Upper lobe of right lung (tissue), 1 donor: ENCODE measurements around the gene POU3F3. TPM values are rescaled to one million over a fixed set of nuclear protein-coding genes. Genes with fewer than 3 reads are reported as not detected.

Source experiments
- ATAC-seq: fragments of 200-7000 bp; cut with Tn5 transposase; one replicate; pipeline ENCODE4 v1.9.1; 2020; ENCODE audit warnings: mild to moderate bottlenecking, moderate library complexity
- DNase-seq: peaks from one replicate; pipeline ENCODE4 v3.0.0-alpha.2; 2020
- H3K27ac ChIP-seq: fragments of 200-600 bp; one replicate; pipeline ENCODE4 v1.8.0; 2022
- H3K27me3 ChIP-seq: fragments of 200-600 bp; one replicate; pipeline ENCODE4 v1.8.0; 2022; ENCODE audit warnings: mild to moderate bottlenecking
- H3K36me3 ChIP-seq: fragments of 200-600 bp; one replicate; pipeline ENCODE4 v1.8.0; 2022
- H3K4me1 ChIP-seq: fragments of 200-600 bp; one replicate; pipeline ENCODE4 v1.8.0; 2022
- H3K4me3 ChIP-seq: fragments of 200-600 bp; one replicate; pipeline ENCODE4 v1.8.0; 2022; ENCODE audit warnings: mild to moderate bottlenecking
- H3K9me3 ChIP-seq: fragments of 200-600 bp; one replicate; pipeline ENCODE4 v1.8.0; 2022
- CTCF ChIP-seq: fragments of 200-600 bp; IDR thresholded peaks from one replicate; pipeline ENCODE4 v1.8.0; 2022; ENCODE audit warnings: antibody characterized with exemption
- intact Hi-C: fragments of 100-400 bp; cut with DNase I; formaldehyde crosslinking; loops from one replicate; pipeline ENCODE4 v1.11.0; 2022
- total RNA-seq: library from RNA; stranded (reverse); fragmentation: NEBNext Ultra II Directional; extraction: Animal tissue kit (Norgen Biotek cat#: 25700); gene quantifications from one replicate; pipeline ENCODE4 v1.2.1, GENCODE V29; 2021
- donor health status: DM: no; HTN: yes; CAD: no; lungs with severe emphysema.

POU3F3 gene
- total RNA-seq, 1 donor from 2014 or later, result not detected

- ATAC-seq (no peak), DNase-seq (no peak)
Measured at GRCh38 chr2:104857262-104858005, 3.5 kb downstream of the POU3F3 start.

GRCh38 chr2:104858006-104858978 lies 4.4 kb downstream of the POU3F3 start:
- TF ChIP-seq CTCF, result no peak
- Histone ChIP-seq H3K9me3 (no peaks in the 10 kb centered on the region), H3K27me3 (peaks cover 87% of the 10 kb centered on the region), H3K36me3 (no peaks in the 10 kb centered on the region), H3K27ac (no peak overlapping the region), H3K4me1 (peaks cover 8% of the 10 kb centered on the region), H3K4me3 (no peak overlapping the region)
- ATAC-seq (no peak), DNase-seq (no peak)
- intact Hi-C loops, result no loop called here

More at GRCh38 chr2:104857262-104858005, 3.5 kb downstream of the POU3F3 start:
- intact Hi-C loops, result no loop called here
- H3K4me3 ChIP-seq, result no peak overlapping the region
- TF ChIP-seq CTCF, result no peak
- H3K36me3 ChIP-seq, result no peaks in the 10 kb centered on the region
- peaks cover 85% of the 10 kb centered on the region for H3K27me3 ChIP-seq
- no peak overlapping the region for H3K27ac ChIP-seq
- no peaks in the 10 kb centered on the region for H3K9me3 ChIP-seq
- peaks cover 12% of the 10 kb centered on the region for H3K4me1 ChIP-seq

GRCh38 chr2:104859291-104859765 lies 5.4 kb downstream of the POU3F3 start:
- DNase-seq, result no peak
- Histone ChIP-seq H3K4me1 (peaks cover 13% of the 10 kb centered on the region), H3K4me3 (no peak overlapping the region), H3K27me3 (peaks cover 87% of the 10 kb centered on the region), H3K36me3 (no peaks in the 10 kb centered on the region), H3K9me3 (no peaks in the 10 kb centered on the region), H3K27ac (no peak overlapping the region)
- intact Hi-C loops, result no loop called here
- no peak for TF ChIP-seq CTCF
- ATAC-seq, result no peak

GRCh38 chr2:104859766-104860450 lies 6.0 kb downstream of the POU3F3 start:
- H3K36me3 ChIP-seq, result no peaks in the 10 kb centered on the region
- peaks cover 87% of the 10 kb centered on the region for H3K27me3 ChIP-seq
- intact Hi-C loops, result no loop called here
- TF ChIP-seq CTCF, result no peak
- DNase-seq, result no peak
- peaks cover 7% of the 10 kb centered on the region for H3K4me1 ChIP-seq
- no peak overlapping the region for H3K4me3 ChIP-seq
- H3K27ac ChIP-seq, result no peak overlapping the region
- no peak for ATAC-seq
- H3K9me3 ChIP-seq, result no peaks in the 10 kb centered on the region

- peaks cover 91% of the 10 kb centered on the region for H3K27me3 ChIP-seq
- intact Hi-C loops, result no loop called here
- DNase-seq, result no peak
- no peak for ATAC-seq
- H3K4me3 ChIP-seq, result no peak overlapping the region
- H3K4me1 ChIP-seq, result peaks cover 7% of the 10 kb centered on the region
- H3K9me3 ChIP-seq, result no peaks in the 10 kb centered on the region
- H3K27ac ChIP-seq, result no peak overlapping the region
- TF ChIP-seq CTCF, result no peak
- no peaks in the 10 kb centered on the region for H3K36me3 ChIP-seq
Measured at GRCh38 chr2:104860451-104860790, 6.5 kb downstream of the POU3F3 start.
